ENCODE results near the gene CDCA8. TPM values are rescaled to one million over a fixed set of nuclear protein-coding genes. Genes with fewer than 3 reads are reported as not detected.
"Not testable (repeated sequence)": the region's sequence is repeated elsewhere in the genome, so short reads cannot be mapped to it uniquely, and the experiment has no call there.

The CDCA8 gene
- total RNA-seq, 1 donor from 2014 or later, result 42.8 TPM

- intact Hi-C loops (cut with micrococcal nuclease), result no loop called here
These were observed 39.9 kb downstream of the CDCA8 start for GRCh38 chr1:37732111-37732780.

DNA sequence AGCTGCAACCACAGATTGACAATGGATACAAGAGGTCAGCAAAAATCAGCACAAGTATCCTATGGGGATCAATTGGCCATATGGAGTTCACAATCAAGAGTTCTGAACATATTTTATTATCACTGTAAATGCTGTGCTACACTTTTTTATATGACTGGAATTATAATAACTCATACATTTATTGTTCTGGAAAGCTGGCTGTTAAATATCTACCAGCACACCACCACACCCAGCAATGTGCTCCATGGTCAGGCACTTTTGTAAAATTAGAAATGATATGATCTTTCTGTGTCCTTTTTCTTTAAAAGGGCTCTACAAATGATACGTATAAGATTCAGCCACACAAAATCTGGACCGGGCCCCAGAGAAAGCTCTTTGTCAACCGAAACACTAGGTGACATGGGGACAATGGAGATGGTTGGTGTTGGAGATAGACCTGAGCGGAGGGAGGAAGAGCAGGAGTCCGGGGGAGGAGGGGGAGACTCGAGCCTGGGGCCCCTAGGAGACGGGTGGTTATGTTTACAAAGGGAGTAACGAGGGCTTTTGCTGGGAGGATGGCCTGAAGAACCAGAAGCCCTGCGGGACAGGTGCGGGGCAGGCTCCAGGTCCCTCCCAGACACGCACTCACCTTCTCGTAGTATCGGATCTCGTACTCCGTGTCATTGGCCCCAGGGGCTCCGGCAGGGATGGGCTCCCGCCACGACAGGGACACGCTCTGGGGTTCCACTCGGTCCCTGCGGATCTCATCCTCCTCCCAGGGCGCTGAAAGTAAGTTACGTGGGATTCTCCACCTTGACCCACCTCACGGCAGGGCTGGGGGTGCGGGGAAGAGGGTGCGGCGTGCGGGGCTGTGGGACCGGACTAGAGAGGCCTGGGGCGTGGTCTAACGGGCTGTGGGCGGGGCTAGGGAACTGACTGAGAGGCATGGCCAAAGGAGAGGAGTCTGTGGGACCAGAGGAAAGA lies 42.6 kb downstream of the CDCA8 start:
- intact Hi-C loops (cut with micrococcal nuclease), result no loop called here

DNA sequence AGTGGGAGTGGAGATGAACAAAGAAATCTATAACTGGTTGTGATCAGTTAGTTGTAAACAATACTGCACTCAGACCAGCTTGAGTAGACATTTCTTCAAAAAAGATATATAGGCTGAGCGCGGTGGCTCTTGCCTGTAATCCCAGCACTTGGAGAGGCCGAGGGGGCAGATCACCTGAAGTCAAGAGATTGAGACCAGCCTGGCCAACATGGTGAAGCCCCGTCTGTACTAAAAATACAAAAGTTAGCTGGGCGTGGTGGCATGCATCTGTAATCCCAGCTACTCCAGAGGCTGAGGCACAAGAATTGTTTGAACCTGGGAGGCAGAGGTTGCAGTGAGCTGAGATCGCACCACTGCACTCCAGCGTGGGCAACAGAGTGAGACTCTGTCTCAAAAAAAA lies 45.7 kb downstream of the CDCA8 start:
- intact Hi-C loops (cut with micrococcal nuclease), result not testable (repeated sequence)

DNA sequence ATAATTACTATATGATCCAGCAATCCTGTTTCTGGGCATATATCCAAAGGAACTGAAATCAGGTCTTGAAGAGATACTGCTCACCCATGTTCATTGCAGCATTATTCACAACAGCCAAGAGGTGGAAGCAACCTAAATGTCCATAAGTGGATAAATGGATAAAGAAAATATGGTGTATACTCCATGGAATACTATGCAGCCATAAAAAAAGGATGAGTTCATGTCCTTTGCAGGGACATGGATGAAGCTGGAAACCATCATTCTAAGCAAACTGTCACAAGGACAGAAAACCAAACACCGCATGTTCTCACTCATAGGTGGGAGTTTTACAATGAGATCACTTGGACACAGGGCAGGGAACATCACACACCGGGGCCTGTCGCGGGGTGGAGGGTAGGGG lies 46.3 kb downstream of the CDCA8 start:
- intact Hi-C loops (cut with micrococcal nuclease), result not testable (repeated sequence)

DNA sequence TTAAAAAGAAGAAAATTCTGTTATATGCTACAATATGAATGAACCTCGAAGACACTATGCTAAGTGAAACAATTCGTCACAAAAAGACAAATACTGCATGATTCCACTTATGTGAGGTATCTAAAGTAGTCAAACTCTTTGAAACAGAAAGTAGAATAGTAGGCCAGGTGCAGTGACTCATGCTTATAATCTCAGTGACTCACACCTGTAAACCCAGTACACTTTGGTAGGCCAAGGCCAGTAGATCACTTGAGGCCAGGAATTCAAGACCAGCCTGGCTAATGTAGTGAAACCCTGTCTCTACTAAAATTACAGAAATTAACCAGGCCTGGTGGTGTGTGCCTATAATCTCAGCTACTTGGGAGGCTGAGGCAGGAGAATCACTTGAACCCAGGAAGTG lies 46.9 kb downstream of the CDCA8 start:
- intact Hi-C loops (cut with micrococcal nuclease), result no loop called here

DNA sequence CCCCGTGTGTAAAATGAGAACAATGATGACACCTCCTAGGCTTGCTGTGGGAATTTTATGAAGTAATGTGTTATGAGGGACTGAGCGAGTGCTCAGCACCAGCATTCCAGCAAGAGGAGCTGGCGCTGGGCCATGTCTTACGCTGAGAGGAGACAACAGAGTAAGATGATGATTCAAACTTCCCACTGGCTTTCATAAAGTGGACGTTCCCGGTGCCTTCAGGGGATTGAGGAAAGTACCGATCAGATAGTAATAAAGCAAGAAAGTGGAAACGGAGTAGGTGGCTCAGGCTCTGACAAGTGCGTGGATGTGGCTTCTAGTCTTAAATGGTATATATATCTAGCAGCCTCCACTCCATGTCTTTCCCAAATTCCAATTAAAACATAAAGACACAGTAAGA lies 48.8 kb downstream of the CDCA8 start:
- intact Hi-C loops (cut with micrococcal nuclease), result no loop called here

GRCh38 chr1:37741662-37742061 lies 49.3 kb downstream of the CDCA8 start:
- intact Hi-C loops (cut with micrococcal nuclease), result no loop called here

DNA sequence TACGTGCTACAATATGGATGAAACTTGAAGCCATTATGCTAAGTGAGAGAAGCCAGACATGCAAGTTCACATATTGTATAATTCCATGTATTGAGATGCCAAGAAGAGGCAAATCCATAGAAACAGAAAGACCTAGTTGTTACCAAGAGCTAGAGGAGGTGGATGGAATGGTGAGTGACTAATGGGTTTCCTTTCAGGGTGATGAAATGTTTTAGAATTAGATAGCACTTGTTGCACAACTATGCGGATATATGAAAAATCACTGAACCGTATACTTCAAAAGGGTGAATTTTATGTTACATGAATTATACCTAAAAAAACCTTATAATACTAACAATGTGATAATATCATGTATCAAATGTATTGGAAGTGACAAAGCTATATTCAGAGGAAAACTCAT lies 54.5 kb downstream of the CDCA8 start:
- intact Hi-C loops (cut with micrococcal nuclease), result no loop called here

- intact Hi-C loops (cut with micrococcal nuclease), result no loop called here
These were observed 56.2 kb downstream of the CDCA8 start for GRCh38 chr1:37748565-37748964.

DNA sequence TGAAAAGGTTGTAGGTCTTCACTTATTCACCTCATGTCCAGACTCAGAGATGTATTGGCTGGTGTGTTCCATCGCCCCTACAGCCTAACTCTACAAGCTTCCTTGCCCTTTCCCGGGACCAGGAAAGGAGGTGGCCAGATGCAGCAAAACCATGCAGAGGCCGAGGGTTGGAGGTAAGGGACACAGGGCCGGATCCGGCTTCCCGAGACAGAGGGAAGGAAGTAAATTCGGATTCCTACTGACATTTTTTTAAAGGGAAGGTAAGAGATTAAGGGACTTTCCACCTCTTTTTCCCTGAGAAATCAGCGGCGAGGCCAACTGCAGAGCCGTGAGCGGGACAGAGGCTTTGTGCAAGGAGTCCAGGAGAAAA lies 59.9 kb downstream of the CDCA8 start:
- intact Hi-C loops (cut with micrococcal nuclease), result no loop called here

DNA sequence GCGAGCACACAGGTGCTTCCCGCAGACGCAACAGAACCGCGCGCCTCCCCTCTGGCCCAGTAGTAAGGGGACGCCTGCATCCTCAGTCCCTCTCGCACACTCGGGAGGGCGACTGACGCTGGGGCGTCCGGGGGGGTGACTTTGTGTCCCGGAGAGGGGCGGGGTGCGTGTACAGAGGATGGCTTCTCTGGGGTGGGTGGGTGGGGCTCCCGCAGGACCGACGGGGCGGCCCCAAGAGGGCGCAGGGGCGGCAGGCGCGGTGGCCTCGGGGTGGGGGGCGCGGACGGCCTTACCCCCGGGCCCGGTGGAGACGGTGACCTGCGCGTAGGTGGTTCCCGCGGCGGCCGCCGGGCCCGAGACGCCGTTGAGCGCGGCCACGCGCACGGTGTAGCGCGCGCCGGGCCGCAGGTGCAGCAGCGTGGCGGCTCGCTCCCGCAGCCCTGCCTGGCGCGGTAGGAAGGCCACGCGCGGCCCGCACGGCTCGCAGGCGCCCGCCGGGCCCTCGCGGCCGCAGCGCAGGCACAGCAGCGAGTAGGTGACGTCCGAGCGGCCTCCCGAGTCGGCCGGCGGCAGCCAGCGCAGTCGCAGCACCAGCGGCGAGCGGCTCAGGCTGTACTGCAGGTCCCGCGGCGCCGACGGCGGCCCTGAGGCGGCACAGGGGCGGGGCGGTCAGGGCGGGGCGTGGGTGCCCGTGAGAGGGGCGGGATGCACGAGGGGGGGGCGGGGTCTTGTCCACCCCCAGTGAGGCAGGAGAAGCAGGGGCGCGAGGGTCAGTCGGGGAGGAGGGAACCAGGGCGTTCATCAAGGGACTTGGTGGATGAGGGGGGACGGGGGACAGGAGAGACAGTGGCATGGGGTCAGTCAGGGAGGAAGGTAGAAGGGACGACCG lies 60.5 kb downstream of the CDCA8 start:
- intact Hi-C loops (cut with micrococcal nuclease), result no loop called here

- intact Hi-C loops (cut with micrococcal nuclease), result no loop called here
These were observed 61.4 kb downstream of the CDCA8 start for GRCh38 chr1:37753473-37754321.

GRCh38 chr1:37755290-37755689 lies 63.0 kb downstream of the CDCA8 start:
- intact Hi-C loops (cut with micrococcal nuclease), result no loop called here

DNA sequence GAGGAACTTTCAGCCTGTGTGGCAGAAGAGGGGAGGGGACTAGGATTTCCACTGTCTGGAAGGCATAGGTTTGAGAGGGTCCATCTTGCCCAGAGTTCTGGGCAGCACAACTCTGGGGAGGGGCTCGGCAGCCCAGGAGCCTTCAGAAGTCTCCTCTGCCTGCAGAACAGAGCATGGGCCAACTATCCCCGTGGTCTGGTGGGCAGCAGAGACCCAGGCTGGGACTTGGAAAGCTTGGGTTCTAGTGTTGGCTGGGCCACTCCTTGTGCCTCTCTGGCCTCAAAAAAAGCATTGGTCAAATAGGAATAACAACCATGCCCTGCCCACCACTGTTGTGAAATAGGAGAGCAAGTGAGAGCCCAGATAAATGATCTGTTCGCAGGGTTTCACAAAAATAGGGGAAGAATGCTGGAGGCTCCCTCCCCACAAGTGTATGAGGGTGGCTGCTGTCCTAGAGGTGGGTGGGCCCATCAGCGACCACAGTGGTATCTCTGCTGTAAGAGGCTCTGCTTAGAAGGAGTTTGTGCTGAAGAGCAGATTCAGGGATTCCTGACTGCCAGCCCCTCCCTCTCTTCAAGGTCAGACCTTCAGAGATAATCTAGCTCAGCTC lies 63.7 kb downstream of the CDCA8 start:
- intact Hi-C loops (cut with micrococcal nuclease), result no loop called here

Other genes with a start within 250 kb of the CDCA8 start
- gene ZC3H12A, start 217.9 kb upstream of the CDCA8 start, total RNA-seq, result 58.3 and 62.6 TPM in 2 replicates
- 51.3 and 54.9 TPM in 2 replicates for gene MEAF6, start 177.8 kb upstream of the CDCA8 start, total RNA-seq
- gene SNIP1, start 138.2 kb upstream of the CDCA8 start, total RNA-seq, result 29.8 and 30.5 TPM in 2 replicates
- gene DNALI1, start 135.6 kb upstream of the CDCA8 start, total RNA-seq, result 0.32 TPM in 1 of 2 replicates, not detected in the other
- gene GNL2, start 96.6 kb upstream of the CDCA8 start, total RNA-seq, result 70.7 and 71.4 TPM in 2 replicates
- not detected in 2 replicates for gene RSPO1, start 57.6 kb upstream of the CDCA8 start, total RNA-seq
- gene EPHA10, start 72.6 kb downstream of the CDCA8 start, total RNA-seq, result 0.05 TPM in 1 of 2 replicates, not detected in the other
- 3.4 and 3.7 TPM in 2 replicates for gene MANEAL, start 101.3 kb downstream of the CDCA8 start, total RNA-seq
- 19.9 and 21.9 TPM in 2 replicates for gene C1orf122, start 115.3 kb downstream of the CDCA8 start, total RNA-seq
- gene YRDC, start 115.7 kb downstream of the CDCA8 start, total RNA-seq, result 28.8 and 31.3 TPM in 2 replicates
- 23.2 and 31.7 TPM in 2 replicates for gene MTF1, start 167.1 kb downstream of the CDCA8 start, total RNA-seq

All from T-helper 1 cell treated with Interleukin-12 subunit alpha and Interleukin-12 subunit beta and Interleukin-4 antibody, amounts not matched to agents 30 ng/mL and 1 ng/mL, for 36 hours (primary cell).